Kasumi-1 (cell line): Measurements from ENCODE around the gene ANHX.

Experiments used
- DNase-seq, 2 experiments: peaks; one replicate each; lab custom pipeline; 2025; lab: John Stamatoyannopoulos, UW

ANHX gene

DNA sequence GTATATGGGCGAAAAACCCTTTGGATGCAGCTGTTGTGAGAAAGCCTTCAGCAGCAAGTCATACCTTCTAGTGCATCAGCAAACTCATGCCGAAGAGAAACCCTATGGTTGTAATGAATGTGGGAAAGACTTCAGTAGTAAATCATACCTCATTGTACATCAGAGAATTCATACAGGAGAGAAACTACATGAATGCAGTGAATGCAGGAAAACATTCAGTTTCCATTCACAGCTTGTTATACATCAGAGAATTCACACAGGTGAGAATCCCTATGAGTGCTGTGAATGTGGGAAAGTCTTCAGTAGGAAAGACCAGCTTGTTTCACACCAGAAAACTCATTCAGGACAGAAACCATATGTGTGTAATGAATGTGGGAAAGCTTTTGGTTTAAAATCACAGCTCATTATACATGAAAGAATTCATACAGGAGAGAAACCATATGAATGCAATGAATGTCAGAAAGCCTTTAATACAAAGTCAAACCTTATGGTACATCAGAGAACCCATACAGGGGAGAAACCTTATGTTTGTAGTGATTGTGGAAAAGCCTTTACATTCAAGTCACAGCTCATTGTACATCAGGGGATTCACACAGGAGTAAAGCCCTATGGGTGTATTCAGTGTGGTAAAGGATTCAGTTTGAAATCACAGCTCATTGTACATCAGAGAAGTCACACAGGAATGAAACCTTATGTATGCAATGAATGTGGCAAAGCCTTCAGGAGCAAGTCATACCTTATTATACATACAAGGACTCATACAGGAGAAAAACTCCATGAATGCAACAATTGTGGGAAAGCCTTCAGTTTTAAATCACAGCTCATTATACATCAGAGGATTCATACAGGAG is 33.0 kb downstream of the ANHX start:
- DNase-seq: no peak

DNA sequence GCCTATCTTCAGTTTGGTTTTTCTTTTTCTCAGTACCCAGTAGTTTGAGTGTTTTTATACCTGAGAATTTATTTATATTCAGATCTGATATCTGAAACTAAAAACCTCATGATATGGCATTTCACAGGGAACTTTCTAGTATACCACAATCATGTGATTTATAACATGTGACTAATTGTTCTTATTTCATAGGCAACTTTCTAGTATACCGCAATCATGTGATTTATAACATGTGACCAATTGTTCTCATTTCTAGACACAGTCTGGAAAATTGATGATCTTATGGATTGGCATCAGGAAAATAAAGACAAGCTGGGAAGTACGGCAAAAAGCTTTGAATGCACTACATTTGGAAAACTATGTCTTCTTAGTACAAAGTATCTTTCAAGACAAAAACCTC is 33.8 kb downstream of the ANHX start:
- no peak for DNase-seq

DNA sequence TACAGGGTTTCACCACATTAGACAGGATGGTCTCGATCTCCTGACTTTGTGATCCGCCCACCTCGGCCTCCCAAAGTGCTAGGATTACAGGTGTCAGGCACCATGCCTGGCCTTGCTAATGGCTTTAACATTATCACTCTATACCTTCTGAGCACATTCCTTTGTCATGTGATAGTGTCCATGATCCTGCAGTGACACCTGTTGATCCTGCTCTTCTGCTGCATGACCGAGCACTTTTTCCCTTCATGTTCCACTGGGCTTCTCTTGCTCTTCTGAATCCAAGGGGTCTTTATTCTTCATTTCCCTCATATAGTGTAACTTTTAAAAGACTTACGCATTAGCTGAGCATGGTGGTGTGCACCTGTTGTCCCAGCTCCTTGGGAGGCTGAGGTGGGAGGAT is 42.8 kb downstream of the ANHX start:
- DNase-seq: no peak

GRCh38 chr12:133190176-133190575 is 45.5 kb downstream of the ANHX start:
- DNase-seq: no peak

- peak; percentile 89 to 90 for DNase-seq
These were observed 54.3 kb downstream of the ANHX start, which contains the start of gene ZNF268 for GRCh38 chr12:133181238-133181959. TSS of gene ZNF268 (plus strand) at chr12:133181495. CDS start at chr12:133181998, 503 bp downstream.

GRCh38 chr12:133180669-133181068 is 55.0 kb downstream of the ANHX start:
- DNase-seq: no peak

DNA sequence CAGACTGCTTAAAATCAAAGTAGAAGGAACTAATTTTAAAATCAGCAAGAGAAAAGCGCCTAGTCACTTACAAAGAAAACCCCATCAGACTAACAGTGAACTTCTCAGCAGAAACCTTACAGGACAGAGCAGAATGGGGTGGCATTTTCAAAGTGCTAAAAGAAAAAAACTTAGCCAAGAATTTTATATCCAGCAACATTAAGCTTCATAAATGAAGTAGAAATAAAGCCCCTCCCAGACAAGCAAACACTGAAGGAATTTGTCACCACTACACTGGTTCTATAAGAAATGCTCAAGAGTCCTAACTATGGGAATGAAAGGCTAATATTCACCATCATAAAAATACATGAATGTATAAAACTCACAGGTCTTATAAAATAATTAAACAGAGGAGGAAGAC is 60.8 kb downstream of the ANHX start:
- no peak for DNase-seq

DNA sequence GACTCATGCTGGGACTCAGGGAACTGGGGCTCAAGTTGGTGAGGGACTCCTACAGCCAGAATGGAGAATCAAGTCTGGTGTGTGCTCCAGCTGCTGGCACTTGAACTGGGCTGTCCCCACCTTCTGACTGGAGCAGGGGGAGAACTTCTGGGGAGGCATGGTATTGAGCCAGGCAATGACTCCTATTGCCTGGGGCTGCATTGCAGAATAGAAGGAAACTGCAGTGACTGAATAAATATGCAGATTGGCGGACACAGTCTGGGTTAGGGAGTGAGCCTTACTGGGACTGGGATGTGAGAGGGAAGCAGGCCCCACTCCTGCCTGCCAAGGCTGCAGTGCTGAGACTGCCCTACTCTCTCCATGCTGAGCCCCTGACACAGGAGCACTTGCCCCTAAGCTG is 63.2 kb downstream of the ANHX start:
- no peak for DNase-seq
